BE2C (cell line): ENCODE measurements around the gene LTN1. TPM values are rescaled to one million over a fixed set of nuclear protein-coding genes. Genes with fewer than 3 reads are reported as not detected.

Experiments
- DNase-seq: peaks from one replicate; pipeline ENCODE4 v3.0.0-alpha.2; 2020
- H3K27me3 ChIP-seq: fragments of 250-450 bp; sonication (Bioruptor Pico); 2 replicates; pipeline ENCODE4 v1.5.1; 2020; ENCODE audit warnings: mild to moderate bottlenecking
- H3K36me3 ChIP-seq: fragments of 250-450 bp; sonication (Bioruptor Pico); 2 replicates; pipeline ENCODE4 v1.5.1; 2020; ENCODE audit warnings: mild to moderate bottlenecking
- H3K4me1 ChIP-seq: fragments of 250-450 bp; sonication (Bioruptor Pico); 2 replicates; pipeline ENCODE4 v1.5.1; 2020
- H3K4me3 ChIP-seq: 2 replicates; pipeline ENCODE4 v1.5.1; 2011; ENCODE audit warnings: low read depth, low read length
- H3K9me3 ChIP-seq: fragments of 250-450 bp; sonication (Bioruptor Pico); 2 replicates; pipeline ENCODE4 v1.5.1; 2020
- CTCF ChIP-seq: IDR thresholded peaks from 2 replicates; pipeline ENCODE4 v1.5.1; 2012; ENCODE audit warnings: mild to moderate bottlenecking, low read depth, low read length
- polyA plus RNA-seq: library from polyadenylated mRNA; unstranded; fragments of >200 nt; gene quantifications from one replicate; pipeline ENCODE4 v1.2.1, GENCODE V29; 2012; ENCODE audit warnings: low read depth, missing spikeins; ENCODE audit not compliant: insufficient read length, insufficient read depth

The LTN1 gene
- polyA plus RNA-seq, result 21.4 TPM

GRCh38 chr21:28992526-28993292 is at the start of gene LTN1:
Gene LTN1 (minus strand): TSS chr21:28992877. CDS start chr21:28992805, 72 bp downstream.
- H3K27me3 ChIP-seq, result no peaks in the 10 kb centered on the region
- H3K4me1 ChIP-seq, result no peaks in the 10 kb centered on the region
- TF ChIP-seq CTCF, result no peak
- no peaks in the 10 kb centered on the region for H3K9me3 ChIP-seq
- no peaks in the 10 kb centered on the region for H3K36me3 ChIP-seq
- peak; percentile 99 for DNase-seq
- peak within 1 kb of the TSS; percentile 99 for H3K4me3 ChIP-seq

GRCh38 chr21:29034678-29035077 is 42.0 kb upstream of the LTN1 start:
- H3K4me3 ChIP-seq, result no peak overlapping the region
- H3K36me3 ChIP-seq, result peaks cover 66% of the 10 kb centered on the region

GRCh38 chr21:29033871-29034270 is 41.2 kb upstream of the LTN1 start:
- Histone ChIP-seq H3K9me3 (no peaks in the 10 kb centered on the region), H3K27me3 (no peaks in the 10 kb centered on the region), H3K4me1 (no peaks in the 10 kb centered on the region), H3K4me3 (no peak overlapping the region), H3K36me3 (peaks cover 66% of the 10 kb centered on the region)
- no peak for DNase-seq
- TF ChIP-seq CTCF, result no peak

More at GRCh38 chr21:29034678-29035077, 42.0 kb upstream of the LTN1 start:
- H3K27me3 ChIP-seq, result no peaks in the 10 kb centered on the region
- no peaks in the 10 kb centered on the region for H3K4me1 ChIP-seq
- TF ChIP-seq CTCF, result no peak
- no peaks in the 10 kb centered on the region for H3K9me3 ChIP-seq
- no peak for DNase-seq

GRCh38 chr21:29033301-29033700 is 40.6 kb upstream of the LTN1 start:
- no peak for DNase-seq
- Histone ChIP-seq H3K9me3 (no peaks in the 10 kb centered on the region), H3K4me1 (no peaks in the 10 kb centered on the region), H3K36me3 (peaks cover 65% of the 10 kb centered on the region), H3K4me3 (no peak overlapping the region), H3K27me3 (no peaks in the 10 kb centered on the region)
- TF ChIP-seq CTCF, result no peak

GRCh38 chr21:29030909-29031308 is 38.2 kb upstream of the LTN1 start:
- DNase-seq, result no peak
- H3K4me3 ChIP-seq, result no peak overlapping the region
- no peaks in the 10 kb centered on the region for H3K27me3 ChIP-seq
- H3K4me1 ChIP-seq, result no peaks in the 10 kb centered on the region
- peaks cover 43% of the 10 kb centered on the region for H3K36me3 ChIP-seq
- no peaks in the 10 kb centered on the region for H3K9me3 ChIP-seq
- TF ChIP-seq CTCF, result no peak

- Histone ChIP-seq H3K9me3 (no peaks in the 10 kb centered on the region), H3K27me3 (no peaks in the 10 kb centered on the region), H3K4me3 (no peak overlapping the region), H3K4me1 (no peaks in the 10 kb centered on the region), H3K36me3 (peaks cover 35% of the 10 kb centered on the region)
- no peak for DNase-seq
- TF ChIP-seq CTCF, result no peak
Observed at GRCh38 chr21:29029524-29029923, 36.8 kb upstream of the LTN1 start.
